Measurements from ENCODE around the gene AKAP14.
"Not testable (repeated sequence)": the region's sequence is repeated elsewhere in the genome, so short reads cannot be mapped to it uniquely, and the experiment has no call there.

Gene AKAP14

GRCh38 chrX:119935215-119935874 is 39.7 kb downstream of the AKAP14 start:
- DNase-seq = no peak

DNA sequence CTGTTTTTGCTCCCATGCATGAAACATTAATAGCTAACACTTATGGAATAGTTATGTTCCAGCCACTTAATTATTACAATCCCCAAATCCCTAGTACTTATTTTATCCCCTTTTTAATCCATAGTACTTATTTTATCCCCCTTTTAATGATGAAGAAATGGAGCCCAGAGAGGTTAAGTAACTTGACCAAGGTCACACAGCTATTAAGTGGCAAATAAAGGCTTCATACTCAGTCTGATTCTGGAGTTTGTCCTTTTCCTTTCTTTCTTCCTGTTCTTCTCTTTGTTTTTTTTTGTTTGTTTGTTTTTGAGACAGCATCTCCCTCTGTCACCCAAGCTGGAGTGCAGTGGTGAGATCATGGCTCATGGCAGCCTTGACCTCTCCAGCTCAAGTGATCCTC is 45.6 kb downstream of the AKAP14 start:
- no peak for DNase-seq

DNA sequence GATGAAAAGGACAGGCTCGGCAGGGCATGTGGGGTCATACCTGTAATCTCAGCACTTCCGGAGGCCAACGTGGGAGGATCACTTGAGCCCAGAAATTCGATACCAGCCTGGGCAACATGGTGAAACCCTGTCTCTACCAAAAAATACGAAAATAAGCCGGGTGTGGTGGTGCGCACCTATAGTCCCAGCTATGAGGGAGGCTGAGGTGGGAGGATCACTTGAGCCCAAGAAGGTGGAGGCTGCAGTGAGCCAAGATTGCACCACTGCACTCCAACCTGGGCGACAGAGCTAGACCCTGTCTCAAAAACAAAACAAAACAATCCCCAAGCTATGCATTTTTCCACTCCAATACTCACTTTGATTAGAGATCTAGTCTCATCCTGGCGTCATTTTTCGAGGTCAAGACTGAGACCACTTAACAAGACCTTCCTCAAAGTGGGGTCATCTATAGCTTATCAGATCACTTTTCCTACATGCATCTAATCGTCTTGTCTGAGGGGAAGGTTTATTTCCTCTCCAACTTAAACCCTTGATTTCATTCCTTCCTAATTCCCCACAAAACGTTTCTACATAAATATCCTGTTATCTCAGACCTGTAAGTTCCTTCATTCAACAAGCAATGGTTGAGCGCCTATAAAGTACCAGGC is 46.6 kb downstream of the AKAP14 start:
- DNase-seq = no peak

GRCh38 chrX:119942831-119943184 is 47.1 kb downstream of the AKAP14 start:
- no peak for DNase-seq

DNA sequence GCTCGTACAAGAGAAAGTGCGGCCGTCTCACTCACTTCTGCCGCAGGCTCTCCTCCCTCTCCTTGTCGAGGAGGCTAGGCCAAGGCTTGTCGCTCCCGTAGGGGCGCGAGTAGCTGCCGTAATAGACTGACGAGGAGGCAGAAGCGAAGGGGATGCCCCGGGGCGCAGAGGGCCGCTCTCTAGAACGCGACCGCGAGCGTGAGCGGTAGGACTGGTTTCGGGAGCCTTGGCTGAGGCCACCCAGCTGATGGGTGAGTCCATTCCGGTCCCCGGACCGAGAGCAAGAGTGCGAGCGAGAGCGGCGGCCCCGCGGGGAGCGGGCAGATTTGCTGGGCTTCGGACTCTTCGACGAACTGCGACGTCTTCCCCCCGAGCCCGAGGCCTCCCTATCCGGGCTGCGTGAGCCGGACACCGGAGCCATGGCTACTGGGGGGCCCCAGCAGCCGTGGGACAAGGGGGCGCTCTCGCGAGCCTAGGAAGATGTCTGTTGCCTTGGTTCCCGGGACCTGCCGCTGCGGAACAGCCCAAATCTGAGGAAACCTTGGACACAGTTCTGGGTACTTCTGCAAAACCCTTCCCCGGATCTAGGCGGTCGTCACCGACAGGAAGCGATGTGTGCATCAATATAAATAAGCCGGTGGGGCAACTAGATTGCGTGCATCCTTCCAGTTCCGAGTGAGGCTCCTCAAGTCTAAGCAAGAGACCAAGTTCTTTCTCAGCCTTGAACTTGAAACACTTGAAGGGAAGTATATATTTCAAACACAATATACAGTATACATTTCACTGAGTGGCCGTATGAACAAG is 47.7 kb downstream of the AKAP14 start, which contains the start of gene NKAP:
Gene NKAP, minus strand, starts transcription at position 567 of the 804 bp plus-strand sequence. Its CDS starts 146 bp downstream, at position 421.
- DNase-seq = peak; percentile 88

GRCh38 chrX:119945481-119945880 is 49.8 kb downstream of the AKAP14 start:
- no peak for DNase-seq

- DNase-seq = no peak
These were observed 52.7 kb downstream of the AKAP14 start for GRCh38 chrX:119948381-119948780.

GRCh38 chrX:119954374-119954773 is 58.7 kb downstream of the AKAP14 start:
- DNase-seq = peak; percentile 11

DNA sequence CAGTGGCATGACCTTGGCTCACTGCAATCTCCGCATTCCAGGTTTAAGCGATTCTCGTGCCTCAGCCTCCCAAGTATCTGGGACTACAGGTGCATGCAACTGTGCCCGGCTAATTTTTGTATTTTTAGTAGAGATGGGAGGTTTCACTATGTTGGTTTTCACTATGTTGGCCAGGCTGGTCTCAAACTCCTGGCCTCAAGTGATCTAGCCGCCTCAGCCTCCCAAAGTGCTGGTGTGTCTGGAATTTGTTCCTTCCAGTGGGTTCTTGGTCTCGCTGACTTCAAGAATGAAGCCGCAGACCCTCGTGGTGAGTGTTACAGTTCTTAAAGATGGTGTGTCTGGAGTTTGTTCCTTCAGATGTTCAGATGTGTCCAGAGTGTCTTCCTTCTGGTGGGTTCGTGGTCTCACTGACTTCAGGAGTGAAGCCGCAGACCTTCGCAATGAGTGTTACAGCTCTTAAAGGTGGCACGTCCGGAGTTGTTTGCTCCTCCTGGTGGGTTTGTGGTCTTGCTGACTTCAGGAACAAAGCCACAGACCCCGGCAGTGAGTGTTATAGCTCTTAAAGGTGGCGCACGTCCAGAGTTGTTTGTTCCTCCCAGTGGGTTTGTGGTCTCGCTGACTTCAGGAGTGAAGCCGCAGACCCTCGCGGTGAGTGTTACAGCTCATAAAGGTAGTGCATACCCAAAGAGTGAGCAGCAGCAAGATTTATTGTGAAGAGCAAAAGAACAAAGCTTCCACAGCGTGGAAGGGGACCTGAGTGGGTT is 60.3 kb downstream of the AKAP14 start:
- not testable (repeated sequence) for DNase-seq

DNA sequence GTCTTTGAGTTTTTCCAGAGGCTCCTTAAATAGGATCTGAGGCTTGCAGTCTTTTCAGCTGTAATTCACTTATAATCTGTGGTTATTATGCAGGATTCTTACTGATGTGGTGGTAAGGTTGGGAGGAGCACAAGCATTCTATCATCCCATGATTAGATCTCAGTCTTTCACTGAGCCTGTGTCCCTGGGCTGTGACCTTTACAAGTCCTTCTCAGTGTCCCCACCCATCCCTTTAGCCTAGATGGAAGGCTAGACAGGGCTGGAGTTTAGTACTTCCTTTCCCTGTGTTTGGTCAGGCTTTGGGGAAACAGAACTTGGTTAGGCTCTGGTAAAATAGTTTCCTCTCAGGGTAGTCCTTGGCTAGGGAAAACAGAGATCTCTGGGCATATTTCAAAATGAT is 64.9 kb downstream of the AKAP14 start:
- no peak for DNase-seq

DNA sequence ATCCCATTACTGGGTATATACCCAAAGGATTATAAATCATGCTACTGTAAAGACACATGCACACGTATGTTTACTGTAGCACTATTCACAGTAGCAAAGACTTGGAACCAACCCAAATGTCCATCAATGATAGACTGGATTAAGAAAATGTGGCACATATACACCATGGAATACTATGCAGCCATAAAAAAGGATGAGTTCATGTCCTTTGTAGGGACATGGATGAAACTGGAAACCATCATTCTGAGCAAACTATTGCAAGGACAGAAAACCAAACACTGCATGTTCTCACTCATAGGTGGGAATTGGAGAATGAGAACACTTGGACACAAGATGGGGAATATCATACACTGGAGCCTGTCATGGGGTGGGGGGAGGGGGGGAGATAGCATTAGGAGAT is 71.1 kb downstream of the AKAP14 start:
- DNase-seq = not testable (repeated sequence)

Measured in MV-4-11 (cell line).